HepG2 (cell line): Measurements from ENCODE around the gene PRSS50. TPM values are rescaled to one million over a fixed set of nuclear protein-coding genes. Genes with fewer than 3 reads are reported as not detected.

Source experiments
- ATAC-seq: fragments of 200-7000 bp; cut with Tn5 transposase; 3 replicates; pipeline ENCODE4 v1.9.1; 2020; ENCODE audit warnings: mild to moderate bottlenecking, moderate library complexity
- BruUV-seq: library from RNA; stranded (reverse); fragments of 400-500 nt; replicated peaks from 2 replicates; lab custom pipeline; 2021; lab: Mats Ljungman, UMichigan
- CTCF ChIA-PET: fragments of 300-600 bp; formaldehyde crosslinking; extraction: SDS; loops from one replicate; lab custom pipeline; 2021; ENCODE audit warnings: low total read pairs, inconsistent platforms, low intra/inter-chr PET ratio; lab: Yijun Ruan, JAX
- POLR2A ChIA-PET: fragments of 350-600 bp; sonication (Branson Sonifier 250); formaldehyde crosslinking; loops from one replicate; lab custom pipeline; 2020; ENCODE audit warnings: antibody characterized with exemption, inconsistent platforms; lab: Yijun Ruan, JAX
- DNase-seq: peaks from one replicate; pipeline ENCODE4 v3.0.0-alpha.2; 2015; ENCODE audit warnings: low spot score
- FAIRE-seq: peaks from 3 replicates; lab custom pipeline; 2011; peaks lifted over from hg19 to GRCh38; lab: Jason Lieb, UNC
- H2AFZ ChIP-seq: one replicate; pipeline ENCODE4 v1.6.1; 2011; ENCODE audit warnings: low read length, inconsistent platforms
- H3K27ac ChIP-seq: fragments of 300-600 bp; 3 replicates; pipeline ENCODE4 v1.8.0; 2011; ENCODE audit warnings: mixed run types, mild to moderate bottlenecking, mixed read lengths, low read length, inconsistent platforms; ENCODE audit not compliant: insufficient read depth; ENCODE audit errors: extremely low read length
- H3K27me3 ChIP-seq, 2 experiments: fragments of 200-600 bp in 1 of 2; 2 replicates in 1 of 2; 3 replicates in 1 of 2; pipeline versions ENCODE4 v1.6.0 to v1.8.0; 2011; ENCODE audit warnings: low read length in 2 of 2, mild to moderate bottlenecking in 2 of 2, moderate library complexity in 2 of 2, inconsistent platforms in 1 of 2; ENCODE audit not compliant: insufficient read depth in 2 of 2, control insufficient read depth in 1 of 2
- H3K36me3 ChIP-seq, 2 experiments: fragments of 200-600 bp in 1 of 2; replicated peaks in 1 of 2; 2 replicates in 1 of 2; 3 replicates in 1 of 2; pipeline versions ENCODE4 v1.5.1 to v1.8.0; 2011; ENCODE audit warnings: low read length in 2 of 2, inconsistent platforms in 1 of 2; ENCODE audit not compliant: insufficient read depth in 2 of 2, control insufficient read depth in 1 of 2
- H3K4me1 ChIP-seq: 2 replicates; pipeline ENCODE4 v1.5.1; 2012; ENCODE audit warnings: low read length, inconsistent platforms; ENCODE audit not compliant: insufficient read depth
- H3K4me2 ChIP-seq: 2 replicates; pipeline ENCODE4 v1.6.0; 2011; ENCODE audit warnings: low read depth, low read length, inconsistent platforms
- H3K4me3 ChIP-seq, 3 experiments: fragments of 200-600 bp in 1 of 3; sonication (generic), shearing (Covaris generic) in 1 of 3; replicated peaks in 1 of 3; 2 replicates each; pipeline ENCODE4 v1.5.1; 2011 to 2016; ENCODE audit warnings: low read length in 3 of 3, inconsistent platforms in 2 of 3, low read depth in 2 of 3, mild to moderate bottlenecking in 2 of 3, control low read depth in 1 of 3, mixed read lengths in 1 of 3; ENCODE audit not compliant: insufficient read depth in 1 of 3
- H3K79me2 ChIP-seq: one replicate; pipeline ENCODE4 v1.6.1; 2011; ENCODE audit warnings: low read length, inconsistent platforms; ENCODE audit not compliant: insufficient read depth
- H3K9ac ChIP-seq: 2 replicates; pipeline ENCODE4 v1.6.0; 2011; ENCODE audit warnings: mild to moderate bottlenecking, low read depth, low read length, inconsistent platforms; ENCODE audit not compliant: insufficient read depth
- H3K9me3 ChIP-seq: 2 replicates; pipeline ENCODE4 v1.5.1; 2012; ENCODE audit warnings: mild to moderate bottlenecking, low read length
- H4K20me1 ChIP-seq: 2 replicates; pipeline ENCODE4 v1.6.0; 2011; ENCODE audit warnings: inconsistent platforms, mild to moderate bottlenecking, low read length, moderate library complexity; ENCODE audit not compliant: insufficient read depth
- FOXJ3 ChIP-seq: sonication (generic); formaldehyde crosslinking; IDR thresholded peaks from 2 replicates; pipeline ENCODE4 v1.4.0; 2020; ENCODE audit warnings: missing genetic modification reagents, mild to moderate bottlenecking, borderline replicate concordance
- FOXK2 ChIP-seq: fragments of 450-650 bp; IDR thresholded peaks from 2 replicates; pipeline ENCODE4 v1.6.1; 2016
- HMG20A ChIP-seq: IDR thresholded peaks from 2 replicates; pipeline ENCODE4 v1.6.1; 2016; ENCODE audit warnings: borderline replicate concordance
- KDM6A ChIP-seq: IDR thresholded peaks from 2 replicates; pipeline ENCODE4 v1.6.1; 2016; ENCODE audit warnings: low read depth
- MZF1 ChIP-seq: sonication (generic); formaldehyde crosslinking; IDR thresholded peaks from 2 replicates; pipeline ENCODE4 v1.8.1; 2023; ENCODE audit warnings: mild to moderate bottlenecking, missing genetic modification reagents, borderline replicate concordance
- NFIC ChIP-seq: IDR thresholded peaks from 2 replicates; pipeline ENCODE4 v1.6.1; 2012; ENCODE audit warnings: mild to moderate bottlenecking, low read length, inconsistent platforms
- RFX5 ChIP-seq: IDR thresholded peaks from 2 replicates; pipeline ENCODE4 v1.6.1; 2011; ENCODE audit warnings: low read depth, low read length, improper control_type of control experiment
- ZEB1 ChIP-seq: IDR thresholded peaks from 2 replicates; pipeline ENCODE4 v1.6.1; 2012; ENCODE audit warnings: mild to moderate bottlenecking, low read depth, inconsistent platforms; ENCODE audit not compliant: insufficient replicate concordance
- ZNF138 ChIP-seq: sonication (generic); formaldehyde crosslinking; IDR thresholded peaks from 2 replicates; pipeline ENCODE4 v1.5.0; 2020; ENCODE audit warnings: mild to moderate bottlenecking, low read depth, missing genetic modification reagents
- ZNF33B ChIP-seq: sonication (generic); formaldehyde crosslinking; IDR thresholded peaks from 2 replicates; pipeline ENCODE4 v1.5.1; 2020; ENCODE audit warnings: mild to moderate bottlenecking, missing genetic modification reagents
- ZNF652 ChIP-seq: IDR thresholded peaks from 2 replicates; pipeline ENCODE4 v1.6.1; 2016; ENCODE audit warnings: low read depth, borderline replicate concordance
- ZNF746 ChIP-seq: sonication (generic); formaldehyde crosslinking; IDR thresholded peaks from 2 replicates; pipeline ENCODE4 v1.8.0; 2022; ENCODE audit warnings: mild to moderate bottlenecking, missing genetic modification reagents
- WGBS: methylation state at CpG from one replicate; pipeline ENCODE4 v1.1.6; 2017; ENCODE audit warnings: low lambda C conversion rate; 5-methylcytosine and 5-hydroxymethylcytosine counted together
- in situ Hi-C: cut with HindIII; loops from 2 replicates; pipeline ENCODE4 v1.10.0; 2017; ENCODE audit warnings: low pct_unique_long_range_greater_than_20kb; ENCODE audit not compliant: extremely low pct_ligation_motif_present
- intact Hi-C: fragments of 100-400 bp; cut with micrococcal nuclease; formaldehyde crosslinking; loops from one replicate; pipeline ENCODE4 v1.10.0; 2022; ENCODE audit not compliant: unreplicated experiment
- polyA plus RNA-seq, 8 experiments: library from polyadenylated mRNA; depleted of rRNA in 3 of 8; stranded (reverse) in 7 of 8; unstranded in 1 of 8; fragments of >200 nt; fragmentation: Illumina TruSeq in 4 of 8; extraction: Trizol in 4 of 8; gene quantifications; 2 replicates each; pipeline versions ENCODE4 v1.2.1 to v1.2.3, GENCODE V29; 2011 to 2016; ENCODE audit warnings: low read depth in 4 of 8, missing spikeins in 1 of 8, mixed read lengths in 1 of 8; ENCODE audit not compliant: insufficient read depth in 1 of 8
- total RNA-seq, 5 experiments: library from RNA; depleted of rRNA; stranded (reverse); fragments of >200 nt; fragmentation: Illumina TruSeq; extraction: Trizol; gene quantifications; 2 replicates each; pipeline ENCODE4 v1.2.3, GENCODE V29; 2016; ENCODE audit warnings: low read depth in 1 of 5
- TF ChIP-seq, protein P1 (sequence below): sonication (generic); formaldehyde crosslinking; IDR thresholded peaks from 2 replicates; pipeline ENCODE4 v1.8.0; 2022; ENCODE audit warnings: mild to moderate bottlenecking, missing genetic modification reagents
- TF ChIP-seq, protein P2 (sequence below): fragments of 450-650 bp; IDR thresholded peaks from 2 replicates; pipeline ENCODE4 v1.6.1; 2016
- TF ChIP-seq, protein P3 (sequence below): sonication (generic); formaldehyde crosslinking; IDR thresholded peaks from 2 replicates; pipeline ENCODE4 v1.5.0; 2020; ENCODE audit warnings: missing genetic modification reagents
- TF ChIP-seq, protein P4 (sequence below): sonication (generic); formaldehyde crosslinking; IDR thresholded peaks from 2 replicates; pipeline ENCODE4 v1.8.1; 2022; ENCODE audit warnings: low read depth, mild to moderate bottlenecking, missing genetic modification reagents
- TF ChIP-seq, protein P5 (sequence below): IDR thresholded peaks from 2 replicates; pipeline ENCODE4 v1.6.1; 2016; ENCODE audit warnings: low read depth, control low read depth
- TF ChIP-seq, protein P6 (sequence below): sonication (generic); formaldehyde crosslinking; IDR thresholded peaks from 2 replicates; pipeline ENCODE4 v1.8.1; 2022; ENCODE audit warnings: mild to moderate bottlenecking, missing genetic modification reagents

PRSS50 gene
- total and polyA plus RNA-seq, 2 of the 13 experiments (the other 11 are each of a cell fraction or from before 2014, with no cell fraction given): not detected

DNA sequence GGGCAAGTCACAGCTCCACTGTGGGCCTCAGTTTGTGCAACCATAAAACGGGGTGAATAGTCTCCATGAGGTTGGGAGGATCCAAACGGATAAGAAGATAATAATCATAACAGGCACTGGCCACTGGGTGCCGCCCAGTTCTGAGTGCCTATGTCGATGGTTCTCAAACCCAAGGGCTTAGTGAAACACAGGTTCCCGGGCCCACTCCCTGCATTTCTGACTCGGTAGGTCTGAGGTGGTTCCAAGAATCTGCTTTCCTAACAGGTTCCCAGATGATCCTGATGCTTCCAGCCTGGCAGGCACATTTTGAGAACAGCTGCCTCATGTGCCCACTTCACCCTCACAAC, 45.3 kb downstream of the PRSS50 start:
- no peak overlapping the region for H3K9ac ChIP-seq
- no peak for FAIRE-seq
- no peaks in the 10 kb centered on the region for H3K36me3 ChIP-seq
- no peak overlapping the region for H2AFZ ChIP-seq
- BruUV-seq: no TSS peak
- DNase-seq: no peak
- CTCF ChIA-PET: no interaction called here
- H3K27ac ChIP-seq: no peak overlapping the region
- 50% methylated on average over 6 of the region's 6 CpGs for WGBS
- H3K4me3 ChIP-seq: no peak overlapping the region
- intact Hi-C loops (no loop called here), in situ Hi-C loops (no loop called here)
- H3K4me2 ChIP-seq: no peak overlapping the region
- no peaks in the 10 kb centered on the region for H3K9me3 ChIP-seq
- POLR2A ChIA-PET: no interaction called here
- peaks cover 0 to 27% of the 10 kb centered on the region in 2 experiments; a peak in 4 of 5 replicates for H3K27me3 ChIP-seq
- no peaks in the 10 kb centered on the region for H4K20me1 ChIP-seq
- no peaks in the 10 kb centered on the region for H3K79me2 ChIP-seq
- no peak for ATAC-seq
- H3K4me1 ChIP-seq: no peaks in the 10 kb centered on the region
- TF ChIP-seq, protein P1, sequence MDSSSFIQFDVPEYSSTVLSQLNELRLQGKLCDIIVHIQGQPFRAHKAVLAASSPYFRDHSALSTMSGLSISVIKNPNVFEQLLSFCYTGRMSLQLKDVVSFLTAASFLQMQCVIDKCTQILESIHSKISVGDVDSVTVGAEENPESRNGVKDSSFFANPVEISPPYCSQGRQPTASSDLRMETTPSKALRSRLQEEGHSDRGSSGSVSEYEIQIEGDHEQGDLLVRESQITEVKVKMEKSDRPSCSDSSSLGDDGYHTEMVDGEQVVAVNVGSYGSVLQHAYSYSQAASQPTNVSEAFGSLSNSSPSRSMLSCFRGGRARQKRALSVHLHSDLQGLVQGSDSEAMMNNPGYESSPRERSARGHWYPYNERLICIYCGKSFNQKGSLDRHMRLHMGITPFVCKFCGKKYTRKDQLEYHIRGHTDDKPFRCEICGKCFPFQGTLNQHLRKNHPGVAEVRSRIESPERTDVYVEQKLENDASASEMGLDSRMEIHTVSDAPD (CRISPR knock-in tag): no peak
- TF ChIP-seq, protein P2, sequence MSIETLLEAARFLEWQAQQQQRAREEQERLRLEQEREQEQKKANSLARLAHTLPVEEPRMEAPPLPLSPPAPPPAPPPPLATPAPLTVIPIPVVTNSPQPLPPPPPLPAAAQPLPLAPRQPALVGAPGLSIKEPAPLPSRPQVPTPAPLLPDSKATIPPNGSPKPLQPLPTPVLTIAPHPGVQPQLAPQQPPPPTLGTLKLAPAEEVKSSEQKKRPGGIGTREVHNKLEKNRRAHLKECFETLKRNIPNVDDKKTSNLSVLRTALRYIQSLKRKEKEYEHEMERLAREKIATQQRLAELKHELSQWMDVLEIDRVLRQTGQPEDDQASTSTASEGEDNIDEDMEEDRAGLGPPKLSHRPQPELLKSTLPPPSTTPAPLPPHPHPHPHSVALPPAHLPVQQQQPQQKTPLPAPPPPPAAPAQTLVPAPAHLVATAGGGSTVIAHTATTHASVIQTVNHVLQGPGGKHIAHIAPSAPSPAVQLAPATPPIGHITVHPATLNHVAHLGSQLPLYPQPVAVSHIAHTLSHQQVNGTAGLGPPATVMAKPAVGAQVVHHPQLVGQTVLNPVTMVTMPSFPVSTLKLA: no peak
- TF ChIP-seq ZNF652 (CRISPR knock-in tag): no peak
- TF ChIP-seq RFX5: no peak
- TF ChIP-seq FOXK2: no peak
- TF ChIP-seq ZNF138 (CRISPR knock-in tag): no peak
- TF ChIP-seq ZEB1: no peak
- TF ChIP-seq HMG20A (CRISPR knock-in tag): no peak
- no peak for TF ChIP-seq FOXJ3 (CRISPR knock-in tag)
- TF ChIP-seq, protein P3, sequence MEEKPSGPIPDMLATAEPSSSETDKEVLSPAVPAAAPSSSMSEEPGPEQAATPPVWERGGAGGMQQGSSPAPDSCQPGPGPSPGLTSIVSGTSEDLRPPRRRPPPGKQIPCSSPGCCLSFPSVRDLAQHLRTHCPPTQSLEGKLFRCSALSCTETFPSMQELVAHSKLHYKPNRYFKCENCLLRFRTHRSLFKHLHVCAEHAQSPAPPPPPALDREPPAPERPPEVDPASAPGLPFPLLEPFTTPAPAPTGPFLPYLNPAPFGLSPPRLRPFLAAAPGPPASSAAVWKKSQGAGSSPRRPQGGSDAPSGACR (CRISPR knock-in tag): no peak
- TF ChIP-seq, protein P4, sequence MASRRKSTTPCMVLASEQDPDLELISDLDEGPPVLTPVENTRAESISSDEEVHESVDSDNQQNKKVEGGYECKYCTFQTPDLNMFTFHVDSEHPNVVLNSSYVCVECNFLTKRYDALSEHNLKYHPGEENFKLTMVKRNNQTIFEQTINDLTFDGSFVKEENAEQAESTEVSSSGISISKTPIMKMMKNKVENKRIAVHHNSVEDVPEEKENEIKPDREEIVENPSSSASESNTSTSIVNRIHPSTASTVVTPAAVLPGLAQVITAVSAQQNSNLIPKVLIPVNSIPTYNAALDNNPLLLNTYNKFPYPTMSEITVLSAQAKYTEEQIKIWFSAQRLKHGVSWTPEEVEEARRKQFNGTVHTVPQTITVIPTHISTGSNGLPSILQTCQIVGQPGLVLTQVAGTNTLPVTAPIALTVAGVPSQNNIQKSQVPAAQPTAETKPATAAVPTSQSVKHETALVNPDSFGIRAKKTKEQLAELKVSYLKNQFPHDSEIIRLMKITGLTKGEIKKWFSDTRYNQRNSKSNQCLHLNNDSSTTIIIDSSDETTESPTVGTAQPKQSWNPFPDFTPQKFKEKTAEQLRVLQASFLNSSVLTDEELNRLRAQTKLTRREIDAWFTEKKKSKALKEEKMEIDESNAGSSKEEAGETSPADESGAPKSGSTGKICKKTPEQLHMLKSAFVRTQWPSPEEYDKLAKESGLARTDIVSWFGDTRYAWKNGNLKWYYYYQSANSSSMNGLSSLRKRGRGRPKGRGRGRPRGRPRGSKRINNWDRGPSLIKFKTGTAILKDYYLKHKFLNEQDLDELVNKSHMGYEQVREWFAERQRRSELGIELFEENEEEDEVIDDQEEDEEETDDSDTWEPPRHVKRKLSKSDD (CRISPR knock-in tag): no peak
- no peak for TF ChIP-seq ZNF746
- TF ChIP-seq, protein P5, sequence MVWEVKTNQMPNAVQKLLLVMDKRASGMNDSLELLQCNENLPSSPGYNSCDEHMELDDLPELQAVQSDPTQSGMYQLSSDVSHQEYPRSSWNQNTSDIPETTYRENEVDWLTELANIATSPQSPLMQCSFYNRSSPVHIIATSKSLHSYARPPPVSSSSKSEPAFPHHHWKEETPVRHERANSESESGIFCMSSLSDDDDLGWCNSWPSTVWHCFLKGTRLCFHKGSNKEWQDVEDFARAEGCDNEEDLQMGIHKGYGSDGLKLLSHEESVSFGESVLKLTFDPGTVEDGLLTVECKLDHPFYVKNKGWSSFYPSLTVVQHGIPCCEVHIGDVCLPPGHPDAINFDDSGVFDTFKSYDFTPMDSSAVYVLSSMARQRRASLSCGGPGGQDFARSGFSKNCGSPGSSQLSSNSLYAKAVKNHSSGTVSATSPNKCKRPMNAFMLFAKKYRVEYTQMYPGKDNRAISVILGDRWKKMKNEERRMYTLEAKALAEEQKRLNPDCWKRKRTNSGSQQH (CRISPR knock-in tag): no peak
- TF ChIP-seq ZNF33B (CRISPR knock-in tag): no peak
- TF ChIP-seq, protein P6, sequence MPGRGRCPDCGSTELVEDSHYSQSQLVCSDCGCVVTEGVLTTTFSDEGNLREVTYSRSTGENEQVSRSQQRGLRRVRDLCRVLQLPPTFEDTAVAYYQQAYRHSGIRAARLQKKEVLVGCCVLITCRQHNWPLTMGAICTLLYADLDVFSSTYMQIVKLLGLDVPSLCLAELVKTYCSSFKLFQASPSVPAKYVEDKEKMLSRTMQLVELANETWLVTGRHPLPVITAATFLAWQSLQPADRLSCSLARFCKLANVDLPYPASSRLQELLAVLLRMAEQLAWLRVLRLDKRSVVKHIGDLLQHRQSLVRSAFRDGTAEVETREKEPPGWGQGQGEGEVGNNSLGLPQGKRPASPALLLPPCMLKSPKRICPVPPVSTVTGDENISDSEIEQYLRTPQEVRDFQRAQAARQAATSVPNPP (CRISPR knock-in tag): no peak
- TF ChIP-seq KDM6A (CRISPR knock-in tag): no peak
- no peak for TF ChIP-seq NFIC
- TF ChIP-seq MZF1: no peak
